GM13976 (cell line): ENCODE data around the gene TMEM217.

Experiments used
- DNase-seq: peaks from one replicate; pipeline ENCODE4 v3.0.0; 2012; ENCODE audit warnings: low spot score
- CTCF ChIP-seq: IDR thresholded peaks from 2 replicates; pipeline ENCODE4 v1.5.1; 2012; ENCODE audit warnings: borderline replicate concordance, mild to moderate bottlenecking; ENCODE audit not compliant: insufficient read depth; ENCODE audit errors: extremely low read depth, missing control alignments, control extremely low read depth
- in situ Hi-C: fragments of 300-500 bp; cut with MboI; formaldehyde crosslinking; loops from one replicate; pipeline ENCODE4 v1.12.0; 2022; ENCODE audit warnings: low sequenced_read_pairs, mixed read lengths, inconsistent platforms; ENCODE audit not compliant: unreplicated experiment

TMEM217 gene

GRCh38 chr6:37253486-37254007 is 4.4 kb downstream of the TMEM217 start:
- DNase-seq = no peak
- TF ChIP-seq CTCF = no peak
- in situ Hi-C loops = no loop called here

GRCh38 chr6:37251211-37251780 is 6.6 kb downstream of the TMEM217 start:
- in situ Hi-C loops = no loop called here
- no peak for TF ChIP-seq CTCF
- DNase-seq = no peak

GRCh38 chr6:37244430-37245310 is 13.3 kb downstream of the TMEM217 start:
- DNase-seq = no peak
- in situ Hi-C loops = no loop called here
- no peak for TF ChIP-seq CTCF

- in situ Hi-C loops = no loop called here
- TF ChIP-seq CTCF = no peak
- no peak for DNase-seq
Measured at GRCh38 chr6:37243816-37244370, 14.1 kb downstream of the TMEM217 start.

GRCh38 chr6:37243131-37243815 is 14.7 kb downstream of the TMEM217 start:
- DNase-seq = no peak
- in situ Hi-C loops = no loop called here
- no peak for TF ChIP-seq CTCF

- no peak for TF ChIP-seq CTCF
- in situ Hi-C loops = no loop called here
- DNase-seq = no peak
Measured at GRCh38 chr6:37242429-37243052, 15.4 kb downstream of the TMEM217 start.
